ENCODE measurements around the gene SELENOO. TPM values are rescaled to one million over a fixed set of nuclear protein-coding genes. Genes with fewer than 3 reads are reported as not detected.
"Not testable (repeated sequence)": the region's sequence is repeated elsewhere in the genome, so short reads cannot be mapped to it uniquely, and the experiment has no call there.

SELENOO gene
- total RNA-seq, 3 donors from 2014 or later = 24.4 to 27.9 (median 26.9) TPM

DNA sequence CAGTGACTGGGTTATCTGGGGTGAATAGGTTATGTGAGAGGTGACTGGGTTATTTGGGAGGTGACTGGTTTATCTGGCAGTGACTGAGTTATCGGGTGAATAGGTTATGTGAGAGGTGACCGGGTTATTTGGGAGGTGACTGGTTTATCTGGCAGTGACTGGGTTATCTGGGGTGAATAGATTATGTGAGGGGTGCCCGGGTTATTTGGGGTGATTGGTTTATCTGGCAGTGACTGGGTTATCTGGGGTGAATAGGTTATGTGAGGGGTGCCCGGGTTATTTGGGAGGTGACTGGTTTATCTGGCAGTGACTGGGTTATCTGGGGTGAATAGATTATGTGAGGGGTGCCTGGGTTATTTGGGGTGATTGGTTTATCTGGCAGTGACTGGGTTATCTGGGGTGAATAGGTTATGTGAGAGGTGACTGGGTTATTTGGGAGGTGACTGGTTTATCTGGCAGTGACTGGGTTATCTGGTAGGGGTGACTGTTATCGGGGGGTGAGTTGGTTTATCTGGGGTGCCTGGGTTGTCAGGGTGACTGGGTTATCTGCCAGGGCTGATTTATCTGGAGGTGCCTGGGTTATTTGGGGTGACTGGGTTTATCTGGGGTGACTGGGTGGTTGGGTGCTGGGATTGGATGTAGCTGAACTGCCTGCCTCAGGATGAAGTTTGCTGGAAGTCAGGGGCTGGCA lies 32.2 kb upstream of the SELENOO start:
- peak overlapping the region; percentile 71 for H3K4me3 Mint-ChIP-seq
- not testable (repeated sequence) for ATAC-seq; H3K36me3 Mint-ChIP-seq (ENCODE audit: insufficient read depth); H3K9me3 Mint-ChIP-seq; DNase-seq; H3K4me1 Mint-ChIP-seq (ENCODE audit: low read depth)
- peaks cover 39% of the 10 kb centered on the region for H3K27me3 Mint-ChIP-seq (ENCODE audit: low read depth)

DNA sequence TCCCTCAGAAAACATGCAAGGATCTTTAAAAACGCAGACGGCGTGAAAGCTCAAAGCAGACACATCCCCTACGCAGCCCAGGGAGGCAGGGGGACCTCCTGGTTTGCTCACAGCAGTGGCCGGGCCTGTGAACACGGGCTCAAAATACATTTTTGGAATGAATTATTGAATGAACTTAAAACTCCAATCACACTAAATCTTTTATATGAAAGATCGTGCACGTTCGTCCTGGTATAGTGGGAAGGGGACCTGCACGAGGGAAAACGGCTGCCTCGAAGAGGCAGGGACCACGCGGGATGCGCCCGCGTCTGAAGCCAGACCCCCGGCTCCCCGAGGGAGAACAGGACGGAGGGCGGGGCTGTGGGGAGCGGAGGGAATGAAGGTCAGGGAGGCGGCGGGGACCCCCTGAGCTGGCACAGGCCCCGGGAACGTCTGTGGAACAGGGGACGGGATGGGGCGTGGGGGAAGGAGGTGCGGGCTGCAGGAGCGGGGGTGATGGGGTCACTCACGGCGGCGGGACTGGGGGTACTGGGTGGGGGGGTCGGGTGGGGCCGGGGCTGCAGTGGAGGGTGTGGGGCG lies 31.5 kb upstream of the SELENOO start:
- H3K27me3 Mint-ChIP-seq (ENCODE audit: low read depth) = peaks cover 37% of the 10 kb centered on the region
- H3K9me3 Mint-ChIP-seq = no peaks in the 10 kb centered on the region
- peak; percentile 2 for DNase-seq
- ATAC-seq = no peak
- no peaks in the 10 kb centered on the region for H3K36me3 Mint-ChIP-seq (ENCODE audit: insufficient read depth)
- H3K4me3 Mint-ChIP-seq = peak overlapping the region; percentile 71
- peaks cover 6% of the 10 kb centered on the region for H3K4me1 Mint-ChIP-seq (ENCODE audit: low read depth)

DNA sequence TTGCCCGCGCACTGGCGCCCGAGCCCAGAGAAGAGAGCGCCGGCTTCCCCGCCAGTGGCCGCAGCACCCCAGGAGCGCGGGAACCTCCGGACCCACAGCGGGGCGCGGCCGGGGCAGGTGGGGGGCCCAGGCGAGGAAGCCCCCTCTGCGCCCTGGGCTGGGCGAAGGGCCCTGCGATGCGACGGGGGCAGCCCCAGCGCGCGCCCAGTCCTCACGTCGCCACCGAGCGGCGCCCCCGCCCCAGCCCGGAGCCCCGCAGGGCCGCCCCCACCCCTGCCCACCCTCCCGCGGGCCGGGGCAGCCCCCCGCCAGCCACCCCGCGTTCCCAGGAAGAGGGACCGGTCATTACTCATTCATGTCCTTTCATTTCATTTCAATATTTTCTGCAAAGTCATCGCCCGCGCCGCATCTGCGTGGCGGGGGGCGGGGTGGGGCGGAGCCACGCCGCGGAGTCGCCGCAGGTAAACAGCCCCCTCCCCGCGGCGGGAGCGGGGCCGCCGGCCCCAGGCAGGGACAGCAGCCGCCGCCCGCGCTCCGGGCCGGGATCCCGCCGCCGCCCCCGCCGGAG lies 31.0 kb upstream of the SELENOO start:
- ATAC-seq = peak; percentile 77 to 78
- Mint-ChIP-seq H3K27me3 (ENCODE audit: low read depth) (peaks cover 37% of the 10 kb centered on the region), H3K4me1 (ENCODE audit: low read depth) (peaks cover 6% of the 10 kb centered on the region), H3K9me3 (no peaks in the 10 kb centered on the region), H3K36me3 (ENCODE audit: insufficient read depth) (no peaks in the 10 kb centered on the region), H3K4me3 (peak overlapping the region; percentile 47)
- DNase-seq = peak; percentile 45

DNA sequence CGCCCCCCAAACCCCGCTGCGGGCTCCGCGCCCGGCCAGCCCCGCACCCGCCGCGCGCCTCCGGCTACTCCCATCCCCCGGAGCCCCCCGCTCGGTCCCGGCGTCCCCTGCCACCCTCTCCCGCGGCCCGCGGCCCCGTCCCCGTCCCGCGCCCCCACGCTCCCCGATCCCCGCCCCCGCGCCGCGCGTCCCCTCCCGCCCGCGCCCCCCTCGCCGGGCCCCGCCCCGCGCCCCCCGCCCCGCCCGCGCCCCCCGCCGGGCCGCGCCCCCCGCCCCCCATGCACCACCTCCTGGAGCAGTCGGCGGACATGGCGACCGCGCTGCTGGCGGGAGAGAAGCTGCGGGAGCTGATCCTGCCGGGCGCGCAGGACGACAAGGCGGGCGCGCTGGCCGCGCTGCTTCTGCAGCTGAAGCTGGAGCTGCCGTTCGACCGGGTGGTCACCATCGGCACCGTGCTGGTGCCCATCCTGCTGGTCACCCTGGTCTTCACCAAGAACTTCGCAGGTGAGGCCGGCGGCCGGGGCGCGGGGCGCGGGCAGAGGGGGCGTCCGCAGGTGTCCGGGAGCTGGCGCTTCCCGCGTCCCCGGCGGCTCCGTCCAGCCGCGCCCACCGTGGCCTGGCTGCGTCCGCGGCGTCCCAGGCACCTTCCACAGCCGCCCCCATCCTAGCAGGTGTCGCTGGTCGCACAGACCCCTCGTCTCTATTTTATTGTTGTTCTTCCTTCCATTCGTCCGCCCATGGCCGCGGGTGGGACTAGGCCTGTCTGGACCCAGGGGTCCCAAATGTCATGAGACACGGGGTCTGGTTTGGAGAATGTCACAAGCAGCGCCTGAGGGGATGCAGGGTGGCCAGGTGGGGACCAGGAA lies 30.1 kb upstream of the SELENOO start, which contains the start of gene PANX2:
Gene PANX2, plus strand, starts transcription at position 279 of the 866 bp plus-strand sequence. Its CDS starts 0 bp downstream, at position 279.
- peak; percentile 15 to 27 for ATAC-seq
- Mint-ChIP-seq H3K27me3 (ENCODE audit: low read depth) (peaks cover 33% of the 10 kb centered on the region), H3K4me1 (ENCODE audit: low read depth) (peaks cover 6% of the 10 kb centered on the region), H3K4me3 (peak within 1 kb of the TSS; percentile 74), H3K9me3 (no peaks in the 10 kb centered on the region), H3K36me3 (ENCODE audit: insufficient read depth) (no peaks in the 10 kb centered on the region)
- DNase-seq = peak; percentile 4

DNA sequence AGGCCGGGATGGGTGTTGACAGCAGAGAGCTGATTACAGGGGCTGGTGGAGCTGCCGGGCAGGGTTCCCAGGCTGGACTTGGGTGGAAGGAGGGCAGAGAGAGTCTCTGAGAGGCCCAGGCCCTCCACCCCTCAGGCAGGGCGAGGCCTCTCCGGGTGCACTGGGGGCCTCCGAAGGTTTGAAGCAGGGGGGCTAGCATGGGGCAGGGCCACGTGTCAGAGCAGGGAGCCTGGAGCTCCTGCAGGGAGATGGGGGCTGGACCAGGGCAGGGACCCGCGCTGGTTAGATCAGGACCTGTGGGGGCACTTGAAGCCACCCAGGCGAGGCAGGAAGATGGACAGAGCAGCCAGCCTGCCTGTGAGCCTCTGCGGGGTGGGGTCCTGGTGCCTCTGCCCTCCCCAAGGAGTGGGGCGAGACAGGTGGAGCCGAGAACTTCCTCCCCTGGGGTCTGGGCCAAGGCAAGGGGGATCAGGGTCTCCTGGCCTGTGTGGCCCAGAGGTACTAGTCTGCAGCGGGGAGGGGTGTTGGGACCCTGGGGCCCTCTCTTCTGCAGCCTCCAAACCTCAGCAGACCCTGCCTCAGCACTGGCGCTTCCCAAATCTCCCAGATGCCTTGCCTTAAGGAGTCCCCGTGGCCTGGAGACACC lies 29.4 kb upstream of the SELENOO start:
- peaks cover 33% of the 10 kb centered on the region for H3K27me3 Mint-ChIP-seq (ENCODE audit: low read depth)
- no peaks in the 10 kb centered on the region for H3K36me3 Mint-ChIP-seq (ENCODE audit: insufficient read depth)
- no peaks in the 10 kb centered on the region for H3K9me3 Mint-ChIP-seq
- ATAC-seq (no peak), DNase-seq (peak; percentile 2)
- peaks cover 6% of the 10 kb centered on the region for H3K4me1 Mint-ChIP-seq (ENCODE audit: low read depth)
- H3K4me3 Mint-ChIP-seq = peak overlapping the region; percentile 74

DNA sequence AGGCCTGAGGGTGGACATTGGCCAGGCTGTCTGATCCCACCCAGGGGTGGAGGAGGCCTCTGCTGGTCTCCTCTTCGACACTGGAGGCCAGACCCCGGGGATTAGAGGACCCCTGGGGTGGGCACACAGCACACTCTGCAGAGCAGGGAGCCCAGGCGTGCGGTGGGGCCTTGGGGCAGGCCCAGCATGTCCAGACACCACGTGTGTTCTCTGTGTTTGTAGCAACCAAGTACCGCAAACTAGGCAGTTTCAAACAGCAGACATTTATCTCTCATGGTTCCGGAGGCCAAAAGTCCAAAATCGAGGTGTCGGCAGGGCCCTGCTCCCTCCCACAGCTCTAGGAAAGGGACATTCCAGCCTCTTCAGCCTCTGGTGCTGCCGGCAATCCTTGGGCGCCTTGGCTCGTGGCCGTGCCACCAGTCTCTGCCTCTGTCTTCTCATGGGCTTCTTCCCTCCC lies 28.8 kb upstream of the SELENOO start:
- Mint-ChIP-seq H3K27me3 (ENCODE audit: low read depth) (peaks cover 33% of the 10 kb centered on the region), H3K9me3 (no peaks in the 10 kb centered on the region), H3K4me1 (ENCODE audit: low read depth) (peaks cover 6% of the 10 kb centered on the region), H3K4me3 (peak overlapping the region; percentile 24), H3K36me3 (ENCODE audit: insufficient read depth) (no peaks in the 10 kb centered on the region)
- DNase-seq (no peak), ATAC-seq (no peak)

DNA sequence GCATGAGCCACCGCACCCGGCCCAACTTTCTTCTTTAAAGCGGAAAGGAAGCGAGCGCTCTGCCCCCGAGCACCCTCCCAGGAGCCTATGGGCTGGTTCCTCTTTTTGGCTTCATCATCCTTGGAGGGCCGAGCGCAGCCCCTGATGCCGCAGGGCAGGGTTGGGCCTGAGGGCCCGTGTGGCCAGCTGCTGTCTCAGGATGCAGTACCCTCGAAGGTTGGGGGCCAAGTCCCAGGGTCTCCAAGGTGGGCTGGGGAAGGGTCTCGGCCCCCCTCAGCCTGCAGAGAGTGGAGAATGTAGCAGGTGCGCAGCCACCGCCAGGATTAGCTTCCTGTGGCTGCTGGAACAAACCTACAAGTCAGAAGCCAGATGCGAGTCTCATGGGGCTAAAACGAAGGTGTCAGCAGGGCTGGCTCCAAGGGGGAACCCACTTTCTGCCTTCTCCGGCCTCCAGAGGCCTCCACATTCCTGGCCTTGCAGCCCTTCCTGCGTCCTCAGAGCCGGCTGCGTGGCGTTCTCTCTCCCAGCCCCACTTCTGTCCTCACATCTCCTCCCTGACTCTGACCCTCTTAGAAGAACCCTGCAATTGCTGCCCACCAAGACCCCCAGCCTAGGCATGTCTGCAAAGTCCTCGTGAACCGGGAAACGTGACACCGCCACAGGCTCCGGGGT lies 27.4 kb upstream of the SELENOO start:
- H3K27me3 Mint-ChIP-seq (ENCODE audit: low read depth) = peaks cover 27% of the 10 kb centered on the region
- H3K4me1 Mint-ChIP-seq (ENCODE audit: low read depth) = peaks cover 6% of the 10 kb centered on the region
- no peaks in the 10 kb centered on the region for H3K9me3 Mint-ChIP-seq
- DNase-seq (peak; percentile 1), ATAC-seq (no peak)
- no peak overlapping the region for H3K4me3 Mint-ChIP-seq
- H3K36me3 Mint-ChIP-seq (ENCODE audit: insufficient read depth) = no peaks in the 10 kb centered on the region

DNA sequence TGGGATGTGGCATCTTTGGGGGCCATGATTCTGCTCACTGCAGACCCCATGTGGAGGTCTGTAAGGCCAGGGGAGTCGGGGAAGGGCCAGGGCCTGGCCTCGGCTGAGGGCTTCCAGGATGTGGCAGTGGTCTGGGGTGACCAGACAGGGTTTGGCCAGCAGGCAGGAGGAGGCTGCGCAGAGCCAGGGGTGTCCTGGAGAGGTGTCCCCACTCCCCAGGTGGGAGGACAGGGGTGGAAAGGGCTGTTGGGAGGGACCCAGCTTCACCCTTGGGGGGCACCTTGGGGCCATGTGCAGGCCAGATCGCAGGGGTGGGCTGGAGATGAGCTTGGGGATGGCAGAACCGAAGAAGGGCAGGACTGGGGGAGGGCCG lies 26.8 kb upstream of the SELENOO start:
- Mint-ChIP-seq H3K4me3 (no peak overlapping the region), H3K4me1 (ENCODE audit: low read depth) (peaks cover 4% of the 10 kb centered on the region), H3K27me3 (ENCODE audit: low read depth) (peaks cover 22% of the 10 kb centered on the region), H3K9me3 (no peaks in the 10 kb centered on the region), H3K36me3 (ENCODE audit: insufficient read depth) (no peaks in the 10 kb centered on the region)
- ATAC-seq (no peak), DNase-seq (peak; percentile 3)

DNA sequence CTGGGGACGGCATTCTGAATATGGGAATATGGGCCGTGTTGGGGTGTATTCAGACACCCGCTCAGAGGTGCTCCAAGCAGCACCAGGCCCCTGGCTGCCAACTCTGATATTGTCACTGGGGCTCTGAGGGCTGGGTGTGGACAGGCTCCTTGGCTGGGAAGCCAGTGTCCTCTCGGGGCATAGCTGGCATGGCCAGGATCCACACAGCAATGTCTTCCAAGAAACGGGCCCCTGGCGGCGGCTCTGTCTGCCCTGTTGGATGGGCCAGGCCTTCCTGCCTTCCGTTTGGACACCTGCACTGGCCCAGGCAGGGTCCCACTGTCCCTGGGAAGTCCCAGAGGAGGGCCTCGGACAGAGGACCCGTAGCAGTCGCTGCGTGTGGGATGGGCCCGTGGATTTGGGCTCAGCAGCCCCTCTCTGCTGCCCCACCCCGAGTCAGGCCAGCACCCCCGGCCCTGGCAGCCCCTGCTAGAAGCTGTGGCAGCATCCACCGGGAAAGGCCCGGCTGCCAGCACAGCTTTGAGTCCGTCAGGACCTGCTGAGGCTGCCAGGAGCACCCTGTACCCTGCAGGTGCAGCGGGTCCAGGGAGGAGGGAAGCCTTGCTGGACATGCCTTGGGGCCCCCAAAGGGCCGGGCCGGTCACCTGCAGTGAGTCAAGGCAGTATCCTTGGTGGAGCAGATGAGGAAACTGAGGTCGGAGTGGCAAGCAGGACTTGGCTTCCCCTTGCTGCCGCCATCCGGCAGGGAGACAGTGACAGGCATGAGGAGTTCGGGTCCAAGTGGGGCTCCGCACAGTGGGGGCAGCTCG lies 26.2 kb upstream of the SELENOO start:
- Mint-ChIP-seq H3K4me3 (no peak overlapping the region), H3K9me3 (no peaks in the 10 kb centered on the region), H3K27me3 (ENCODE audit: low read depth) (peaks cover 19% of the 10 kb centered on the region), H3K36me3 (ENCODE audit: insufficient read depth) (no peaks in the 10 kb centered on the region), H3K4me1 (ENCODE audit: low read depth) (peaks cover 1% of the 10 kb centered on the region)
- no peak for ATAC-seq
- DNase-seq = peak; percentile 1

DNA sequence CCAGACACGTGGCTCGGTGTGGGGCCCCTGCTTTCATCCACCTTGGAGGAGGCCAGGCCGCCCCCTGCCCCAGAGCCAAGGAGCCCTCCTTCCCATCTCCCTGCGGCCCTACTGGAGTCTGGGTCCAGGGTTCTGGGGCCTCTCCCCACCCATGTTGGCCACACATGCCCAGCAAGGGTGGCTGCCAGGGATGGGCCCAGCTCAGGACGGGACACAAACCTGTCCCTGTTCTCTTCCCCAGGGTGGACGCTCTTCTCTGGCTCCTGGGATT lies 25.7 kb upstream of the SELENOO start:
- Mint-ChIP-seq H3K9me3 (no peaks in the 10 kb centered on the region), H3K36me3 (ENCODE audit: insufficient read depth) (no peaks in the 10 kb centered on the region), H3K27me3 (ENCODE audit: low read depth) (peaks cover 21% of the 10 kb centered on the region), H3K4me1 (ENCODE audit: low read depth) (peaks cover 4% of the 10 kb centered on the region), H3K4me3 (no peak overlapping the region)
- ATAC-seq = no peak
- peak; percentile 1 for DNase-seq

DNA sequence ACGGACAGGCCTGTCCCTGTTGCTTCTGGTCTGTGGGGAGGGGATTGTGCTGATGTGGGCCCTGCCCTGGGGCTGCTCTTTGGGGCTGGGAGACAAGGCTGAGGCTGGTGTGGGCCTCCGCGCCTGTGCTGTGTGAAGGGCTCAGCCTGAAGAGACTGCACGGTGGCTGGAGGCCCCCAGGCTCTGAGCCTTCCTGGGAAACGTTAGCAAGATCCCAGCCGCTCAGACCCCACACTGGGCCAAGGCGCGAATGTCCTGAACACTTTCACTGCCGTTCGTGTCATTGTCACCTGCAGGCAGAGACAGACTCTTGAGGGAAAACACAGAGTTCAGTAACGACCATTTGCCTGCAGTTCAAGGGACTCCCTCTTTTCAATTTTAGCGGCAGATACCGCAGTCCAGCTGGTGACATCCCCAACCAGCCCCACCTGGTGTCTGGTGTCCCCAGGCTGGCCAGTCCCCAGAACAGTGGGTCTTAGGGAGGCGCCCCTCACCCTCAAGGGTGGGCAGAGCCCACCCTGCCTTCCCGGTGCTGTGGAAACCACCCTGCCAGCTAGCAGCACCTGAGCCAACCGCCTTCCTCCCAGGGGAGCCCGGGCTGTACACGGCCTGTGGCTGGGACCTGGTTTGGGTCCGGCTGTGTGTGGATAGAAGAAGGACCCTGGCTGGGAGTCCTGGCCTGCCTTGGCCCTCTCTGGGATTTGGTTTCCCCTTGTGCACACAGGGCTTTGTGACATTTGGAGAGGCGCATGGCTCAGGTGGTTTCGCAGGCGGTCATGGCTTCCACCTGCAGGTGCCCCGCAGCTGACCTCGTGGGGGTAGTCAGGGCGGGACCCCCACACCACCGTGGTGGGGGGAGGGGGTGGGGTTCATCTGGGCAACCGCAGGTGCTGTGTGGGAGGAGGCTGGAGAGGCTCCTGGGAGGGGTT lies 24.6 kb upstream of the SELENOO start:
- Mint-ChIP-seq H3K36me3 (ENCODE audit: insufficient read depth) (no peaks in the 10 kb centered on the region), H3K4me3 (no peak overlapping the region), H3K27me3 (ENCODE audit: low read depth) (peaks cover 18% of the 10 kb centered on the region), H3K9me3 (no peaks in the 10 kb centered on the region), H3K4me1 (ENCODE audit: low read depth) (peaks cover 4% of the 10 kb centered on the region)
- no peak for ATAC-seq
- peak; percentile 3 for DNase-seq

DNA sequence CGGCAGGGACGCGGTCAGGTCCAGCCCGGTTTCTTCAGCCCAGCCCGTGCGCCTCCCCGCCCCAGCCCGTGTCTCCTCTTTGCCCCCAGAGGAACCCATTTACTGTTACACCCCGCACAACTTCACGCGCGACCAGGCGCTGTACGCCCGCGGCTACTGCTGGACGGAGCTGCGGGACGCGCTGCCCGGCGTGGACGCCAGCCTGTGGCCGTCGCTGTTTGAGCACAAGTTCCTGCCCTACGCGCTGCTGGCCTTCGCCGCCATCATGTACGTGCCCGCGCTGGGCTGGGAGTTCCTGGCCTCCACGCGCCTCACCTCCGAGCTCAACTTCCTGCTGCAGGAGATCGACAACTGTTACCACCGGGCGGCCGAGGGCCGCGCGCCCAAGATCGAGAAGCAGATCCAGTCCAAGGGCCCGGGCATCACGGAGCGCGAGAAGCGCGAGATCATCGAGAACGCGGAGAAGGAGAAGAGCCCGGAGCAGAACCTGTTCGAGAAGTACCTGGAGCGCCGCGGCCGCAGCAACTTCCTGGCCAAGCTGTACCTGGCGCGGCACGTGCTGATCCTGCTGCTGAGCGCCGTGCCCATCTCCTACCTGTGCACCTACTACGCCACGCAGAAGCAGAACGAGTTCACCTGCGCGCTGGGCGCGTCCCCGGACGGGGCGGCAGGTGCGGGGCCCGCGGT lies 23.8 kb upstream of the SELENOO start:
- Mint-ChIP-seq H3K27me3 (ENCODE audit: low read depth) (peaks cover 12% of the 10 kb centered on the region), H3K9me3 (no peaks in the 10 kb centered on the region), H3K36me3 (ENCODE audit: insufficient read depth) (no peaks in the 10 kb centered on the region), H3K4me3 (no peak overlapping the region), H3K4me1 (ENCODE audit: low read depth) (peaks cover 4% of the 10 kb centered on the region)
- ATAC-seq (no peak), DNase-seq (peak; percentile 2)
